SK-N-SH (cell line): ENCODE data around the gene GPHB5. TPM values are rescaled to one million over a fixed set of nuclear protein-coding genes. Genes with fewer than 3 reads are reported as not detected.

ENCODE experiments used
- CTCF ChIA-PET: fragments of 300-600, 350-600 bp; formaldehyde crosslinking; extraction: SDS; loops from one replicate; lab custom pipeline; 2021; lab: Yijun Ruan, JAX
- POLR2A ChIA-PET: fragments of 350-600 bp; sonication (Branson Sonifier 250); formaldehyde crosslinking; extraction: SDS; loops from one replicate; lab custom pipeline; 2020; ENCODE audit warnings: antibody characterized with exemption, inconsistent platforms; lab: Yijun Ruan, JAX
- DNase-seq: peaks from one replicate; pipeline ENCODE4 v3.0.0; 2012
- H2AFZ ChIP-seq: fragments of 200-600 bp; sonication (generic); 2 replicates; pipeline ENCODE4 v1.8.1; 2016; ENCODE audit warnings: antibody characterized with exemption, mild to moderate bottlenecking, low read depth
- H3F3A ChIP-seq: fragments of 200-600 bp; sonication (generic); replicated peaks from 2 replicates; pipeline ENCODE3; 2016; ENCODE audit warnings: antibody characterized with exemption, mild to moderate bottlenecking; ENCODE audit not compliant: insufficient read depth
- H3K27ac ChIP-seq, 2 experiments: fragments of 200-500 bp in 1 of 2; fragments of 200-600 bp in 1 of 2; sonication (Bioruptor generic) in 1 of 2; sonication (generic), shearing (Covaris generic) in 1 of 2; 2 replicates each; pipeline versions ENCODE4 v1.5.1 to v1.6.1; 2014 to 2016; ENCODE audit warnings: low read depth in 2 of 2, inconsistent platforms in 1 of 2, low read length in 1 of 2, mild to moderate bottlenecking in 1 of 2, mixed read lengths in 1 of 2
- H3K27me3 ChIP-seq: fragments of 200-600 bp; sonication (generic), shearing (Covaris generic); 2 replicates; pipeline ENCODE4 v1.6.1; 2016; ENCODE audit warnings: mixed run types; ENCODE audit not compliant: insufficient read depth
- H3K36me3 ChIP-seq, 2 experiments: fragments of 200-500 bp in 1 of 2; fragments of 200-600 bp in 1 of 2; sonication (Bioruptor generic) in 1 of 2; sonication (generic) in 1 of 2; replicated peaks in 1 of 2; 2 replicates each; pipeline versions ENCODE3 to v1.5.1; 2014 to 2016; ENCODE audit warnings: low read length in 1 of 2, mild to moderate bottlenecking in 1 of 2; ENCODE audit not compliant: insufficient read depth in 2 of 2, control insufficient read depth in 1 of 2
- H3K4me1 ChIP-seq, 2 experiments: fragments of 200-500 bp in 1 of 2; fragments of 200-600 bp in 1 of 2; sonication (Bioruptor generic) in 1 of 2; sonication (generic), shearing (Covaris generic) in 1 of 2; 2 replicates each; pipeline versions ENCODE4 v1.5.1 to v1.6.1; 2014 to 2016; ENCODE audit warnings: low read depth in 1 of 2, low read length in 1 of 2, mixed run types in 1 of 2; ENCODE audit not compliant: insufficient read depth in 2 of 2, control insufficient read depth in 1 of 2
- H3K4me2 ChIP-seq: fragments of 200-600 bp; sonication (generic), shearing (Covaris generic); 2 replicates; pipeline ENCODE4 v1.6.1; 2017; ENCODE audit warnings: mixed run types
- H3K4me3 ChIP-seq, 2 experiments: fragments of 200-500 bp in 1 of 2; fragments of 200-600 bp in 1 of 2; sonication (Bioruptor generic) in 1 of 2; sonication (generic), shearing (Covaris generic) in 1 of 2; 2 replicates each; pipeline versions ENCODE4 v1.5.1 to v1.8.1; 2014 to 2016; ENCODE audit warnings: low read depth in 2 of 2, inconsistent platforms in 1 of 2, low read length in 1 of 2, mild to moderate bottlenecking in 1 of 2, mixed read lengths in 1 of 2, moderate library complexity in 1 of 2
- H3K79me2 ChIP-seq: fragments of 200-600 bp; sonication (generic); 2 replicates; pipeline ENCODE4 v1.8.1; 2017; ENCODE audit warnings: mild to moderate bottlenecking; ENCODE audit not compliant: insufficient read depth
- H3K9ac ChIP-seq: fragments of 200-600 bp; sonication (generic); 2 replicates; pipeline ENCODE4 v1.6.1; 2017; ENCODE audit warnings: mixed run types
- H3K9me2 ChIP-seq: fragments of 200-600 bp; sonication (generic); 2 replicates; pipeline ENCODE4 v1.6.1; 2017; ENCODE audit warnings: mixed run types
- H3K9me3 ChIP-seq: fragments of 200-600 bp; sonication (generic); 2 replicates; pipeline ENCODE4 v1.6.1; 2017; ENCODE audit warnings: mixed run types, mild to moderate bottlenecking, moderate library complexity
- H4K20me1 ChIP-seq: fragments of 200-600 bp; sonication (generic); 2 replicates; pipeline ENCODE4 v1.6.1; 2017; ENCODE audit warnings: mild to moderate bottlenecking, mixed run types; ENCODE audit not compliant: insufficient read depth
- EP300 ChIP-seq, 2 experiments: IDR thresholded peaks; 2 replicates each; pipeline versions ENCODE4 v1.4.0 to v1.6.1; 2012; ENCODE audit warnings: borderline replicate concordance in 1 of 2, low read depth in 1 of 2, low read length in 1 of 2
- GABPA ChIP-seq: IDR thresholded peaks from 2 replicates; pipeline ENCODE4 v1.4.0; 2012; ENCODE audit warnings: low read depth, mild to moderate bottlenecking
- MEF2A ChIP-seq: IDR thresholded peaks from 2 replicates; pipeline ENCODE4 v1.4.0; 2012; ENCODE audit warnings: low read depth, borderline replicate concordance
- SIN3A ChIP-seq: IDR thresholded peaks from 2 replicates; pipeline ENCODE4 v1.6.1; 2012; ENCODE audit warnings: low read depth, mild to moderate bottlenecking, low read length, moderate library complexity, borderline replicate concordance
- TEAD4 ChIP-seq: IDR thresholded peaks from 2 replicates; pipeline ENCODE4 v1.4.0; 2012; ENCODE audit warnings: mild to moderate bottlenecking, borderline replicate concordance; ENCODE audit not compliant: insufficient read depth
- USF1 ChIP-seq: IDR thresholded peaks from 2 replicates; pipeline ENCODE4 v1.4.0; 2012; ENCODE audit warnings: low read depth, borderline replicate concordance
- YY1 ChIP-seq: IDR thresholded peaks from 2 replicates; pipeline ENCODE4 v1.4.0; 2012; ENCODE audit warnings: low read depth, mild to moderate bottlenecking
- WGBS: methylation state at CpG from one replicate; pipeline ENCODE4 v1.1.6; 2017; ENCODE audit warnings: low lambda C conversion rate; 5-methylcytosine and 5-hydroxymethylcytosine counted together
- polyA plus RNA-seq, 3 experiments: library from polyadenylated mRNA; depleted of rRNA; stranded (reverse); fragments of >200 nt; gene quantifications; 2 replicates each; pipeline ENCODE4 v1.2.3, GENCODE V29; 2012
- TF ChIP-seq, protein P1 (sequence below): IDR thresholded peaks from 2 replicates; pipeline ENCODE4 v1.4.0; 2012; ENCODE audit warnings: low read depth, borderline replicate concordance
- TF ChIP-seq, protein P2 (sequence below): fragments of 150-350 bp; IDR thresholded peaks from 2 replicates; pipeline ENCODE4 v1.6.1; 2016; ENCODE audit warnings: mild to moderate bottlenecking, low read depth, low read length

Gene GPHB5
- polyA plus RNA-seq, 1 of the 3 experiments (the other 2 are of a cell fraction): not detected

- Histone ChIP-seq H2AFZ (no peak overlapping the region), H3K4me2 (no peak overlapping the region), H3K9me3 (no peaks in the 10 kb centered on the region), H3K9me2 (no peaks in the 10 kb centered on the region), H3K79me2 (no peaks in the 10 kb centered on the region), H3K9ac (no peak overlapping the region), H3F3A (no peaks in the 10 kb centered on the region), H4K20me1 (no peaks in the 10 kb centered on the region), H3K36me3 (no peaks in the 10 kb centered on the region), H3K27me3 (no peaks in the 10 kb centered on the region; the same call in 1 of the 2 replicates), H3K27ac (no peak overlapping the region), H3K4me1 (peaks cover 0 to 5% of the 10 kb centered on the region in 2 experiments; a peak in 1 of 4 replicates), H3K4me3 (no peak overlapping the region)
- TF ChIP-seq MEF2A (no peak), SIN3A (no peak)
- POLR2A ChIA-PET: no interaction called here
- DNase-seq: no peak
- 51% methylated on average over 6 of the region's 6 CpGs for WGBS
- CTCF ChIA-PET: interaction anchor here (1.4 kb wide), 1 partner anchor 60 kb away, joined by 3 read pairs; no protein-coding TSS in a partner anchor
Observed at GRCh38 chr14:63328787-63329737, 10.3 kb upstream of the GPHB5 start.

DNA sequence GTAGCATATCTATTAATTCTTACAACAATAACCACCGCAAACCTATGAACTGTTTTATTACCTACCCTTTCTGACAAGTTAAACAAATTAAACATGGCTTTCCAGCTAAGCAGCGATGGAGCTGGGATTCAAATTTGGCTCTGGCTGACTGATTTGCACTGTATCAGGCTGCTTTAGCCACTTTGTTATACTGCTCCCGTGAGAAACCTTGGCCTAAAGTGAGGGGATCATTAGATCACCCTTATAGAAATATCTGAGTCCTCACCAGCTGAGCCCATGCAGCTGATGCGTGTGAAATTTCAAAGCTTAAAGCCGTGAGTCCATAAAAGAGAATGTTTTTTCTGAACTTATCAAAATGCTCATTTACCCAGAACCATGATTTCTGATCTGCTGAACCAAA, 8.1 kb upstream of the GPHB5 start:
- no peaks in the 10 kb centered on the region for H4K20me1 ChIP-seq
- DNase-seq: no peak
- no peak overlapping the region for H3K4me3 ChIP-seq
- H3F3A ChIP-seq: no peaks in the 10 kb centered on the region
- H3K36me3 ChIP-seq: no peaks in the 10 kb centered on the region
- no peaks in the 10 kb centered on the region for H3K9me3 ChIP-seq
- TF ChIP-seq, protein P1, sequence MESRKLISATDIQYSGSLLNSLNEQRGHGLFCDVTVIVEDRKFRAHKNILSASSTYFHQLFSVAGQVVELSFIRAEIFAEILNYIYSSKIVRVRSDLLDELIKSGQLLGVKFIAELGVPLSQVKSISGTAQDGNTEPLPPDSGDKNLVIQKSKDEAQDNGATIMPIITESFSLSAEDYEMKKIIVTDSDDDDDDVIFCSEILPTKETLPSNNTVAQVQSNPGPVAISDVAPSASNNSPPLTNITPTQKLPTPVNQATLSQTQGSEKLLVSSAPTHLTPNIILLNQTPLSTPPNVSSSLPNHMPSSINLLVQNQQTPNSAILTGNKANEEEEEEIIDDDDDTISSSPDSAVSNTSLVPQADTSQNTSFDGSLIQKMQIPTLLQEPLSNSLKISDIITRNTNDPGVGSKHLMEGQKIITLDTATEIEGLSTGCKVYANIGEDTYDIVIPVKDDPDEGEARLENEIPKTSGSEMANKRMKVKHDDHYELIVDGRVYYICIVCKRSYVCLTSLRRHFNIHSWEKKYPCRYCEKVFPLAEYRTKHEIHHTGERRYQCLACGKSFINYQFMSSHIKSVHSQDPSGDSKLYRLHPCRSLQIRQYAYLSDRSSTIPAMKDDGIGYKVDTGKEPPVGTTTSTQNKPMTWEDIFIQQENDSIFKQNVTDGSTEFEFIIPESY: no peak
- no peak for TF ChIP-seq YY1
- TF ChIP-seq, protein P2, sequence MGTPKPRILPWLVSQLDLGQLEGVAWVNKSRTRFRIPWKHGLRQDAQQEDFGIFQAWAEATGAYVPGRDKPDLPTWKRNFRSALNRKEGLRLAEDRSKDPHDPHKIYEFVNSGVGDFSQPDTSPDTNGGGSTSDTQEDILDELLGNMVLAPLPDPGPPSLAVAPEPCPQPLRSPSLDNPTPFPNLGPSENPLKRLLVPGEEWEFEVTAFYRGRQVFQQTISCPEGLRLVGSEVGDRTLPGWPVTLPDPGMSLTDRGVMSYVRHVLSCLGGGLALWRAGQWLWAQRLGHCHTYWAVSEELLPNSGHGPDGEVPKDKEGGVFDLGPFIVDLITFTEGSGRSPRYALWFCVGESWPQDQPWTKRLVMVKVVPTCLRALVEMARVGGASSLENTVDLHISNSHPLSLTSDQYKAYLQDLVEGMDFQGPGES: no peak
- no peak for TF ChIP-seq SIN3A
- TF ChIP-seq TEAD4: no peak
- no peak for TF ChIP-seq EP300 (IDR thresholded peaks at IDR 0.05; ENCODE audit: borderline replicate concordance in 1 of 2, low read depth in 1 of 2, low read length in 1 of 2)
- TF ChIP-seq GABPA: no peak
- TF ChIP-seq USF1: no peak
- TF ChIP-seq, all 33 proteins: peak for 0
- ChIA-PET POLR2A (no interaction called here), CTCF (no interaction called here)
- Histone ChIP-seq H3K4me2 (no peak overlapping the region), H3K79me2 (no peaks in the 10 kb centered on the region), H3K27me3 (no peaks in the 10 kb centered on the region; the same call in 1 of the 2 replicates), H3K4me1 (peaks cover 0 to 5% of the 10 kb centered on the region in 2 experiments; a peak in 1 of 4 replicates), H3K27ac (no peak overlapping the region), H3K9me2 (no peaks in the 10 kb centered on the region), H2AFZ (no peak overlapping the region), H3K9ac (no peak overlapping the region)
- 65% methylated on average over 5 of the region's 5 CpGs for WGBS
